Metanephros (tissue), 2 donors: Measurements from ENCODE around the gene GLT8D1. TPM values are rescaled to one million over a fixed set of nuclear protein-coding genes. Genes with fewer than 3 reads are reported as not detected.
A peak's percentile ranks its signal among the peaks of the same experiment; 100 is the strongest.

Experiments used
- small RNA-seq: library from RNA; depleted of rRNA; stranded (forward); fragments of <200 nt; gene quantifications from one replicate; pipeline ENCODE3, GENCODE V24; 2014; ENCODE audit warnings: low replicate concordance
- total RNA-seq: library from RNA; depleted of rRNA; stranded (reverse); fragments of >200 nt; gene quantifications from one replicate; pipeline ENCODE4 v1.2.3, GENCODE V29; 2014

GLT8D1 gene, protein sequence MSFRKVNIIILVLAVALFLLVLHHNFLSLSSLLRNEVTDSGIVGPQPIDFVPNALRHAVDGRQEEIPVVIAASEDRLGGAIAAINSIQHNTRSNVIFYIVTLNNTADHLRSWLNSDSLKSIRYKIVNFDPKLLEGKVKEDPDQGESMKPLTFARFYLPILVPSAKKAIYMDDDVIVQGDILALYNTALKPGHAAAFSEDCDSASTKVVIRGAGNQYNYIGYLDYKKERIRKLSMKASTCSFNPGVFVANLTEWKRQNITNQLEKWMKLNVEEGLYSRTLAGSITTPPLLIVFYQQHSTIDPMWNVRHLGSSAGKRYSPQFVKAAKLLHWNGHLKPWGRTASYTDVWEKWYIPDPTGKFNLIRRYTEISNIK
- 85.2 TPM for total RNA-seq

DNA sequence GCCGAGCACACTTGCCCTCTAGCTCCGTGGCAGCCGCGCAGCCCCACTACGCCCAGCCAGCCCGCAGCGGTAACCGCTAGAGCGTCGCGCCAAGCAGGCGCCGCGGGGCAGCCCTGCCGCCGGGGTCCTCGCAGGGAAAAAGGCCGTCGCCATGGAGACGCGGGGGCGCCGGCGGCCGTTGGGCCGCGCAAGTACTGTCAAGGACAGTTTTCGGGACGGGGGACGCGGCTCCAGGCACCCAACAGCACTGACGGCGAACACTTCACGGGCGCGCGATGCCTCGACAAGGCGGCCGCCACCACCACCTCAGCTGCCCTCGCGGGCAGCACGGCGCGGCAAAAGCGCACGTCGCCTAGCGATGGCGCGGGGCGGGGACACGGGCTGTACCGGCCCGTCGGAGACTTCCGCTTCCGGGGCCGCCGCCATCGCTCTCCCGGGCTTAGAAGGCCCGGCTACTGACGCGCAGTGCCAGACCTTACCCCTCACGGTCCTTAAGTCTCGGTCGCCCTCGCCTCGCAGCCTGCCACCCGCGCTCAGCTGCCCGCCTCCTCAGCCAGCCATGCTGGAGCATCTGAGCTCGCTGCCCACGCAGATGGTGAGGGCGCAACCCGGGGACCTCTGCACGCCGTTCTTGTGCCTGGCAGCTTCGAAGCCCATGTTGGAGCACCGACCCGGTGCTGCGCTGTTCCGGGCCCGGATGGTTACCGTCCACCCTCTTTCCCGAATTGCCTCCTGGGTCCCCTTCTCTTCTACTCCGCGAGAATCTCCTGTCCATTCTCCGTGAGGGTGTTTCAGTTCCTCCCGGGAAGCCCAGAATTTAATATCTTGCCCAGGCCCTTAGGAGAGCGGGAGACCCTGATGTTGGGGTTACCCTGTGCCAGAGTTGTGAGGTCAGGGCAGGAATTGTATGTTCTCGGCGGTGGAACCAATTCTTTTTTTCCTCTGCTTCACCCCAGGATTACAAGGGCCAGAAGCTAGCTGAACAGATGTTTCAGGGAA, at the start of gene GLT8D1, which contains the start of gene SPCS1:
TSS of gene GLT8D1 (minus strand) at position 104 of the 999 bp plus-strand sequence. CDS start 5,331 bp downstream, outside the sequence.
TSS of gene SPCS1 (plus strand) at position 419 of the 999 bp plus-strand sequence. CDS start at position 560, 141 bp downstream.

DNA sequence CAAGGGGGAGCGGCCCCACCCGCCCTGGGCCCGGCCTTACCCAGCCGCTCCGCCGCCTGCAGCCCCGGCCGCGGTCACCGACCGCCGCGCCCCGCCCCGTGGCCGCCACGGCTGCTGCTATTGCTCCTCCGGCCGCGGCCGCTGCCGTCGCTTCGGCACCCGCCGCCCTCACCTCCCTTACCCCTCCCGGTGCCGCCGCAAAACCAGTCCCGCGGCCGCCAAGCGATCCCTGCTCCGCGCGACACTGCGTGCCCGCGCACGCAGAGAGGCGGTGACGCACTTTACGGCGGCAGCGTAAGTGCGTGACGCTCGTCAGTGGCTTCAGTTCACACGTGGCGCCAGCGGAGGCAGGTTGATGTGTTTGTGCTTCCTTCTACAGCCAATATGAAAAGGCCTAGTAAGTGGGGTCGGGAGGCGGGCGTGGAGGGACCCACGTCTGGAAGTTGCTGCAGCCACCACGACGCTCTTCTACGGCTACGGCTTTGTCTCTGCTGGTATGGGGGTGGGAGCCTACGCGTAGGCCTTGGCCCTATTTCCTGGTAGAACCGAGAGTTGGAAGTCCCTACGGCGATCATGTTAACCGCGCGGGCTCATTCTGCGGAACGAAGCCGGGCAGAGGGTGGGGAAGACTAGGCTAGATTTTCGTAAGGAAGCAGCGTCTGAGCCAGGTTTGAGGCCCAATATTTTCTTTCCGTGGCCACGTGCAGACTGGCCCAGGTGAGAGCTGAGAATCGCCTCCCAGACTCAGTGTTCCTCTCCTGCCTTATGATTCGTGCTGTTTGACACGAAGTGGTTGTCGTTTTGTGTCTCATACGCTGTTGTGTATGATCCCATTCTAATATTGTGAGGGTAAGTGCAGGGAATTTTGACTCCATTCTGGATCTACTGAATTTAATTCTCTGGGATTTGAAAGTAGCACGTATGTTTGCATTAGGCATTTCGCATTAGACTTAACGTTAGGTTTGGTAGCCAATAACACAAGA, 19.6 kb downstream of the GLT8D1 start, which contains the start of the genes GNL3 and PBRM1:
TSS of gene GNL3 (plus strand) at position 324 of the 983 bp plus-strand sequence. CDS start at position 385, 61 bp downstream.
TSS of gene PBRM1 (minus strand) at position 205 of the 983 bp plus-strand sequence.

Small RNA genes lying within 50 kb of the gene (small RNA-seq; reads per million reads assigned to genes)
- gene AC006254.2 (not detected), gene RF00569 (3,070 reads per million, percentile 100 among the genes with 10 or more reads in this experiment), gene RF01183 (not detected), gene SNORD19 (0.16 reads per million), gene SNORD19B (not detected), gene SNORD69 (4,114 reads per million, percentile 100 among the genes with 10 or more reads in this experiment)

Other genes starting within 250 kb of the GLT8D1 start
- 95.8 TPM for gene STAB1, start 210.5 kb downstream of the GLT8D1 start, total RNA-seq
- 48.9 TPM for gene NT5DC2, start 171.9 kb downstream of the GLT8D1 start, total RNA-seq
- gene UQCC5, start 169.2 kb downstream of the GLT8D1 start, total RNA-seq = 12.3 TPM
- gene PBRM1, start 19.9 kb downstream of the GLT8D1 start, total RNA-seq = 72.1 TPM
- 55.5 TPM for gene GNL3, start 19.8 kb downstream of the GLT8D1 start, total RNA-seq
- gene SPCS1, start 315 bp upstream of the GLT8D1 start, total RNA-seq = 57.9 TPM
- 34.4 TPM for gene NEK4, start 65.1 kb upstream of the GLT8D1 start, total RNA-seq
- gene ITIH1, start 71.8 kb upstream of the GLT8D1 start, total RNA-seq = 0.41 TPM
- gene ITIH3, start 89.0 kb upstream of the GLT8D1 start, total RNA-seq = 8.6 TPM
- gene ITIH4, start 124.9 kb upstream of the GLT8D1 start, total RNA-seq = 10.7 TPM
- gene MUSTN1, start 129.2 kb upstream of the GLT8D1 start, total RNA-seq = 11.9 TPM
- gene STIMATE, start 191.8 kb upstream of the GLT8D1 start, total RNA-seq = 20.0 TPM